Upper lobe of right lung (tissue), 1 donor: ENCODE results near the gene C2orf80. TPM values are rescaled to one million over a fixed set of nuclear protein-coding genes. Genes with fewer than 3 reads are reported as not detected.
"Not testable (repeated sequence)": the region's sequence is repeated elsewhere in the genome, so short reads cannot be mapped to it uniquely, and the experiment has no call there.

ENCODE experiments used
- ATAC-seq: fragments of 200-7000 bp; cut with Tn5 transposase; one replicate; pipeline ENCODE4 v1.9.1; 2020; ENCODE audit warnings: mild to moderate bottlenecking, moderate library complexity
- DNase-seq: peaks from one replicate; pipeline ENCODE4 v3.0.0-alpha.2; 2020
- H3K27ac ChIP-seq: fragments of 200-600 bp; one replicate; pipeline ENCODE4 v1.8.0; 2022
- H3K27me3 ChIP-seq: fragments of 200-600 bp; one replicate; pipeline ENCODE4 v1.8.0; 2022; ENCODE audit warnings: mild to moderate bottlenecking
- H3K36me3 ChIP-seq: fragments of 200-600 bp; one replicate; pipeline ENCODE4 v1.8.0; 2022
- H3K4me1 ChIP-seq: fragments of 200-600 bp; one replicate; pipeline ENCODE4 v1.8.0; 2022
- H3K4me3 ChIP-seq: fragments of 200-600 bp; one replicate; pipeline ENCODE4 v1.8.0; 2022; ENCODE audit warnings: mild to moderate bottlenecking
- H3K9me3 ChIP-seq: fragments of 200-600 bp; one replicate; pipeline ENCODE4 v1.8.0; 2022
- CTCF ChIP-seq: fragments of 200-600 bp; IDR thresholded peaks from one replicate; pipeline ENCODE4 v1.8.0; 2022; ENCODE audit warnings: antibody characterized with exemption
- intact Hi-C: fragments of 100-400 bp; cut with DNase I; formaldehyde crosslinking; loops from one replicate; pipeline ENCODE4 v1.11.0; 2022
- total RNA-seq: library from RNA; stranded (reverse); fragmentation: NEBNext Ultra II Directional; extraction: Animal tissue kit (Norgen Biotek cat#: 25700); gene quantifications from one replicate; pipeline ENCODE4 v1.2.1, GENCODE V29; 2021
- donor health status: DM: no; HTN: yes; CAD: no; lungs with severe emphysema.

The C2orf80 gene
- total RNA-seq, 1 donor from 2014 or later, result not detected

GRCh38 chr2:208147008-208147407, 42.8 kb downstream of the C2orf80 start:
- Histone ChIP-seq H3K36me3 (no peaks in the 10 kb centered on the region), H3K9me3 (no peaks in the 10 kb centered on the region), H3K27me3 (no peaks in the 10 kb centered on the region), H3K4me3 (no peak overlapping the region), H3K27ac (no peak overlapping the region), H3K4me1 (no peaks in the 10 kb centered on the region)
- intact Hi-C loops, result no loop called here
- TF ChIP-seq CTCF, result no peak
- DNase-seq, result no peak
- no peak for ATAC-seq

GRCh38 chr2:208146006-208146405, 43.8 kb downstream of the C2orf80 start, which contains the start of gene CRYGB:
CRYGB (minus strand) TSS chr2:208146158; CDS start chr2:208146120, 38 bp downstream.
- Histone ChIP-seq H3K4me1 (no peaks in the 10 kb centered on the region), H3K36me3 (no peaks in the 10 kb centered on the region), H3K27me3 (no peaks in the 10 kb centered on the region), H3K27ac (no peak within 1 kb of the TSS), H3K9me3 (no peaks in the 10 kb centered on the region), H3K4me3 (no peak within 1 kb of the TSS)
- intact Hi-C loops, result no loop called here
- TF ChIP-seq CTCF, result no peak
- DNase-seq (no peak), ATAC-seq (no peak)

- Histone ChIP-seq H3K27ac (no peak overlapping the region), H3K36me3 (no peaks in the 10 kb centered on the region), H3K9me3 (no peaks in the 10 kb centered on the region), H3K4me1 (no peaks in the 10 kb centered on the region), H3K27me3 (no peaks in the 10 kb centered on the region), H3K4me3 (no peak overlapping the region)
- no peak for TF ChIP-seq CTCF
- ATAC-seq (no peak), DNase-seq (no peak)
- intact Hi-C loops, result no loop called here
Measured at GRCh38 chr2:208142925-208143799, 46.7 kb downstream of the C2orf80 start.

GRCh38 chr2:208142240-208142924, 47.4 kb downstream of the C2orf80 start:
- ATAC-seq (no peak), DNase-seq (no peak)
- no peak for TF ChIP-seq CTCF
- Histone ChIP-seq H3K4me3 (no peak overlapping the region), H3K27me3 (no peaks in the 10 kb centered on the region), H3K36me3 (no peaks in the 10 kb centered on the region), H3K4me1 (no peaks in the 10 kb centered on the region), H3K27ac (no peak overlapping the region), H3K9me3 (no peaks in the 10 kb centered on the region)
- intact Hi-C loops, result no loop called here

GRCh38 chr2:208139447-208139846, 50.4 kb downstream of the C2orf80 start:
- H3K9me3 ChIP-seq, result no peaks in the 10 kb centered on the region
- no peak for ATAC-seq
- intact Hi-C loops, result no loop called here

GRCh38 chr2:208138334-208138733, 51.5 kb downstream of the C2orf80 start:
- H3K27ac ChIP-seq, H3K27me3 ChIP-seq, H3K36me3 ChIP-seq, H3K4me3 ChIP-seq, H3K4me1 ChIP-seq, ATAC-seq, intact Hi-C loops, DNase-seq, H3K9me3 ChIP-seq: not testable (repeated sequence)

More at GRCh38 chr2:208139447-208139846, 50.4 kb downstream of the C2orf80 start:
- H3K36me3 ChIP-seq, result no peaks in the 10 kb centered on the region
- DNase-seq, result no peak
- H3K4me3 ChIP-seq, result no peak overlapping the region
- no peaks in the 10 kb centered on the region for H3K27me3 ChIP-seq
- no peak overlapping the region for H3K27ac ChIP-seq
- no peak for TF ChIP-seq CTCF
- no peaks in the 10 kb centered on the region for H3K4me1 ChIP-seq
